Left ventricle myocardium superior (tissue), 1 donor: Measurements from ENCODE around the gene TPPP2. TPM values are rescaled to one million over a fixed set of nuclear protein-coding genes. Genes with fewer than 3 reads are reported as not detected.
"Not testable (repeated sequence)": the region's sequence is repeated elsewhere in the genome, so short reads cannot be mapped to it uniquely, and the experiment has no call there.

Experiments
- ATAC-seq: fragments of 200-7000 bp; cut with Tn5 transposase; one replicate; pipeline ENCODE4 v1.9.1; 2020; ENCODE audit warnings: mild to moderate bottlenecking, moderate library complexity
- DNase-seq: peaks from one replicate; pipeline ENCODE4 v3.0.0-alpha.2; 2020
- intact Hi-C: fragments of 100-400 bp; cut with micrococcal nuclease; formaldehyde crosslinking; loops from one replicate; pipeline ENCODE4 v1.11.0; 2022
- long read RNA-seq: library from polyadenylated mRNA; unstranded; transcript quantifications from one replicate; pipeline ENCODE4 v2.0.0, GENCODE V29; 2021
- total RNA-seq: library from RNA; stranded (reverse); fragmentation: NEBNext Ultra II Directional; extraction: Animal tissue kit (Norgen Biotek cat#: 25700); gene quantifications from one replicate; pipeline ENCODE4 v1.2.1, GENCODE V29; 2021
- donor health status: DM: no; HTN: yes; CAD: no; lungs with severe emphysema.

TPPP2 gene
- 1.2 TPM for total RNA-seq
- long read RNA-seq, partial matches to known transcripts: 0 of 1 reads
- long read RNA-seq, other reads (novel, unspliced or antisense): 1 of 1 reads

DNA sequence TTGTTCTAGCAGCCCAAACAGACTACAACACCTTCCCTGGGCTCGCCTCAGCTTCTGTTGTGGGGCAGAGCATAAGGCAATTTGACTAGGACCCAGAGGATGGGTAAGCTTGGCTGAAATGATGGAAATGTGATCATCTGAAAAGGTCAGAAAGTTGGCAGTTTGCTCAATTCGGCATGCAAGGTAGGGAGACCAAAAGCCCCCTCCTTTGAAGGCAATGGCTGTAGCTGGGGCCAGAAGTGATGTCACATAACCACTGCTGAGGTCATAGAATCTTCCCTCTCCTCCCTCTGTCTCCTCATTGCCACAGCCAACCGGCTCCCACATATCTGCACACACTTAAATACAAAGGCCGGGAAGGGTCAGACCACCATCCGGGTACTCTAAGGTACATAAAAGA lies at the start of gene TPPP2:
Gene TPPP2, plus strand, starts transcription at position 301 of the 400 bp plus-strand sequence. CDS start 365 bp downstream, outside the sequence.
- DNase-seq: no peak
- intact Hi-C loops: no loop called here
- ATAC-seq: no peak

DNA sequence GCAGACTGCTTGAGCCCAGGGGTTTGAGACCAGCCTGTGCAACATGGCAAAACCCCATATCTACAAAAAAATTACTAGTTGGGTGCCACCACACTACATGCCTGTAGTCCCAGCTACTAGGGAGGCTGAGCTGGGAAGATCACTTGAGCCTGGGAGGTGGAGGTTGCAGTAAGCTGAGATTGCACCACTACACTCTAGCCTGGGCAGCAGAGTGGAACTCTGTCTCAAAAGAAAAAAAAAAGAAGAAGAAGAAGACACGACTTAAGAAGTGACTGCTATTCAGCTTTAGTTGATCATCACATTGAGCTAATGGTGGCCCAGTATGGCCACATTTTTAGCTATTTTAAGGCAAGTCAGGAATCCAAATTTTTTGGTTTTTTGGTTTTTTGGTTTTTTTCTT lies 49.1 kb upstream of the TPPP2 start:
- no peak for DNase-seq
- no peak for ATAC-seq
- intact Hi-C loops: no loop called here

GRCh38 chr14:20982646-20983369 lies 47.2 kb upstream of the TPPP2 start:
- DNase-seq: no peak
- no peak for ATAC-seq
- intact Hi-C loops: no loop called here

- intact Hi-C loops, ATAC-seq, DNase-seq: not testable (repeated sequence)
Observed at GRCh38 chr14:20985650-20986049, 44.4 kb upstream of the TPPP2 start.

DNA sequence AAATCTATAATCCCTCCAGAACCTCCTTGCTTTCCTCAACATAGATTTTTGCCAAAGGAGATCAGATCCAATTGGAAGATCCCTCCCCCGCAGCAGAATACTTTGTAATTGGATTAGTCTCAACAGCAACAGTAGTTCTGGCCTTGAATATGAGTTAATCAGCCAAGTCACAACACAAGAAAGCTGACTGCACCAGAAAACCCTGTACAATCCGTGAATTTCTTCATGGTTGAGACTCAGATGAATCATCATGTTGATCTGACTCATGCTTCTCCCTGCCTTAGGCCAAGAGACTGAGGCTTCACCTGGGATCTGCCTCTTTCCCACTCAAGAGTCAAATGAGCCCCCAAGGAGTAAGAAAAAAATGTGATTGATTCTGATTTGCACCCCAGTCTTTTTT lies 43.2 kb upstream of the TPPP2 start:
- intact Hi-C loops: no loop called here
- ATAC-seq (peak; percentile 44), DNase-seq (no peak)

DNA sequence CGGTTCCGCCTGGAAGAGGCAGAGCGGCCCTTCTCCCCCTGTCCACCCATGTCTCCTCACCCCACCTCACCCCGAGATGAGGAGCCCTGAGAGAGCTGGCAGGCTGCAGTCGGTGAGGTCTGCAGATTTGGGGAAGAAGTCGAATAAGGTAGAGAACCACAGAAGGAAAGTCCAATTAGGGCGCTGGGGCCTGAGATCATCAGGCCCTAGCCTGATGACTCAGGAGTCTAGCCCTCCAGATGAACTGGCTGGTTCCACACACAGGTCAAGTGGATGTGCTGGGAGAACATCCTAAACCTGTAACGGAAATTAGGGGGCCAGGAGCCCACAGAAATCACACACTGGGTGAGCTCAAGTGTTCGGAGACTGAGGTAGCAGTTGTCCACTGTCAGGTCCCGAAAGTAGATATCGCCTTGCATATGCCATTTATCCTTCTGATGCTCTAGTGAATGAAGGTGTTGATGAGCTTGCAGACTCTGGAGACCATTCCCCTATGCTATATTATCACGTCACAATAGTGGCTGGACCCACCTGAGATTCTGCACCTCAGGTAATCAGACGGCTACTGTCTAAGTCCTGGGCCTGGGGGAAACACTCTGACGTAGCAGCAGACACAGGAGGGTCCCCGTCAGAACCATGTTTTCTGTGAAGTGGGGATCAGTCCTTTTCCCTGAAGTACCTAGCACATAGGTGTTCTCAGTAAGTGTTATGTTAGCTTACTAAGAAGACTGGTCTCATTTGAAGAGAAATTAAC lies 41.1 kb upstream of the TPPP2 start:
- ATAC-seq (no peak), DNase-seq (no peak)
- intact Hi-C loops: no loop called here

- intact Hi-C loops: no loop called here
- DNase-seq (no peak), ATAC-seq (no peak)
Observed at GRCh38 chr14:20989471-20989786, 40.6 kb upstream of the TPPP2 start.

DNA sequence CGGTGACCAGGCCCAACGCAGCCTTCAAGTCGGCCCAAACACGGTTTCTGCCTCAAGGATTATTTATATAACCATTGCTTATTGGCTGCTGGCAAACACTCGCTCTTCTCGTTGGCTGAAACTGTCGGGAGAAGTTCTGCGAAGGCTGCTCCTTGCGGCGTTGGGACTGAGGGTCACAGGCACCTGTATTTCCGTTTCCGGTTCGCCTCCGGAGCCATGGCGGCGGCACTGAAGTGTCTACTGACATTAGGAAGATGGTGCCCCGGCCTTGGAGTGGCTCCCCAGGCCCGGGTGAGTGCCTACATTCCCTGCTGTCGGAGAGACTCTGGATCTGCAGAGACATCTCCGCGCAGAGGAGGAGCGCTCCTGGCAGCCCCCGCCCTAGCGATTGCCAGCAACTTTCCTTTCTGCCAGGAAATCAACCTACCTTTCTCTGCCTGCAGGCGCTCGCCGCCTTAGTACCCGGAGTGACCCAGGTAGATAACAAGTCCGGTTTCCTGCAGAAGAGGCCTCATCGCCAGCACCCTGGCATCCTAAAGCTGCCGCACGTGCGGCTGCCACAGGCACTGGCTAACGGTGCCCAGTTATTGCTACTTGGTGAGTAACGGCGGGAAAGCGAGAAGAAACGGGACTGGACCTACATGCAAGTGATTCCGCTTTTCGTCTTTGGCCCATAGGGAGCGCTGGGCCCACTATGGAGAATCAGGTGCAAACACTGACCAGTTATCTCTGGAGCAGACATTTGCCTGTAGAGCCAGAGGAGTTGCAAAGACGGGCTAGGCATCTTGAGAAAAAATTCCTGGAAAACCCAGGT lies 40.0 kb upstream of the TPPP2 start, which contains the start of gene METTL17:
Gene METTL17, plus strand, starts transcription at position 194 of the 814 bp plus-strand sequence. Its CDS starts 23 bp downstream, at position 217.
- ATAC-seq (peak; percentile 95), DNase-seq (peak; percentile 91)
- intact Hi-C loops: no loop called here

- intact Hi-C loops: no loop called here
- DNase-seq (no peak), ATAC-seq (no peak)
Observed at GRCh38 chr14:20996521-20996920, 33.5 kb upstream of the TPPP2 start.

DNA sequence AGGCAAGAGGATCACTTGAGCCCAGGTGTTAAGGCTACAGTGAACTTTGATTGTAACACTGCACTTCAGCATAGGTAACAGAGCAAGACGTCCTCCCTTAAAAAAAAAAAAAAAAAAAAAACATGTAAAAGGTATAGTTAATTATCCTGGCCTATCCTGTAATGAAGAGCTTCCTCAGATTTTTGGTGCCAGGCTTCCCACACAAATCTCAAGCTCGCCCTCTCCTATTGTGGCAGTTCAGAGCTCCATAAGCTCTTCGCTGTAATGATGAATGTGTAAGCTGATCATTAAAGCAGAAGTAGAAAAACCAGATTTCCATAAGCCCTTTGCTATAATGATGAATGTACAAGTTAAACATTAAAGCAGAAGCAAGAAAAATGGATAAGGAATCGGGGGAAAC lies 32.9 kb upstream of the TPPP2 start:
- ATAC-seq (no peak), DNase-seq (no peak)
- intact Hi-C loops: no loop called here

DNA sequence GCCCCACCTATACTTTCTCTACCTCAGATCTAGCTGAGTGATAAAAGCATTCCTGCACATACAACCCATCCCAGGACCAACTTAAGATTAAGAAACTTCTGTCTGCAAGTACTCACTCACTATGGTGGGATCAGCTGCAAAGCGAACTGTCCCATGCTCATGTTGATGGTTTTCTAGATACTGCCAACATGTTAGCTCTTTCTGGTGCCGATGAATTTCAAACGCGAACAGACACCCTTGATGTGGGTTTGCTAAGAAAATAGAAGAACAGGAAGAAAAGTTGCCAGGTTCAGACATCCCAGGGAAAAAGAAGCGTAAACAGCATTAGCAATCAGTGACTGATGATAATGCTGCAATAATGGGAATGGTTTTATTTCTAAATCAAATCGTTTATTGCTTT lies 32.5 kb upstream of the TPPP2 start:
- DNase-seq (no peak), ATAC-seq (no peak)
- intact Hi-C loops: no loop called here

GRCh38 chr14:20998139-20998538 lies 31.9 kb upstream of the TPPP2 start:
- no peak for ATAC-seq
- intact Hi-C loops: no loop called here
- no peak for DNase-seq

- peak; percentile 66 for DNase-seq
- peak; percentile 70 for ATAC-seq
- intact Hi-C loops: no loop called here
Observed at GRCh38 chr14:20998674-20999366, 31.2 kb upstream of the TPPP2 start, which contains the start of gene SLC39A2. TSS of gene SLC39A2 (plus strand) at chr14:20999293. CDS start at chr14:20999447, 154 bp downstream.

GRCh38 chr14:20999591-20999990 lies 30.4 kb upstream of the TPPP2 start:
- no peak for ATAC-seq
- intact Hi-C loops: no loop called here
- DNase-seq: no peak

GRCh38 chr14:21001218-21001617 lies 28.8 kb upstream of the TPPP2 start:
- no peak for DNase-seq
- ATAC-seq: no peak
- intact Hi-C loops: no loop called here

GRCh38 chr14:21003788-21004346 lies 26.1 kb upstream of the TPPP2 start:
- peak; percentile 85 for ATAC-seq
- DNase-seq: peak; percentile 63
- intact Hi-C loops: no loop called here

DNA sequence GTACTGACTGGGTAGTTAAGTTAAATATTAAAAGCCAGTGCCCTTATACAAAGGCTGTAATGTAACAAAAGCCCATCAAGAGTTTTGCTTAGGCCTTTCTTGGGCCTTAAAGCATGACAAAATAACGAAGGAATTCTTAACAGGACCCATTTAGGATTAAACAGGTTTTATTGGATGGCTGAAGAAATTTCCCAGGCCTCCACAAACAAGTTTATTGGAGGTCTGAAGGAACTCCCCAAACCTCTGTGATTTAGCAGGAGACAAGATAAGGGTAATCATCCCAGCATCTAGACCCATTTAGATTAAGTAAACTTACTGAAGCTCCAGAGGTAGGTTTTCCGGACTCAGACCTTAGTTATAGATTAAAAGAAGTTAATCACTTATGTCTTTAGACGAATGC lies 20.3 kb upstream of the TPPP2 start:
- not testable (repeated sequence) for ATAC-seq, DNase-seq
- intact Hi-C loops: loop anchor here (10.0 kb wide), 1 partner anchor 65 kb away; the partner anchor contains the start of gene ARHGEF40

DNA sequence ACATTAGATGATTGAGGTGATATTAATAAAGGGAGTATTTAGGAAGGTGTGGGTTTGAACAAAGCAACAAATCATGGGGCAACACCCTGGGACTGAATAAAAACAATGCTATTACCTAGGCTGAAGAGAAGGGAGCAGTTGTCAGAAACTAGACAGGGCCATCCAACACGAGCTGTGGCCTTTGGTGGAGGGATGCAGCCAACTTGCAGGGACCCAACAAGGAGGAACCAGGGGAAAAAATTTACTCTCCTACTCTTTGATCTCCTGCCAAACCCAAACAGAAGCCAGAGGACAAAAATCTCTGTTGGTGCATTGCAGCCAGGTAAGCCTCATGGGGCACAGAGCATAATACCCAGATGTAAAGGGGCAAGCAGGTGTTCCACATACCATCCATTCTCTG lies 18.9 kb upstream of the TPPP2 start:
- intact Hi-C loops: loop anchor here (10.0 kb wide), 1 partner anchor 64 kb away; the partner anchor contains the start of gene ARHGEF40
- no peak for DNase-seq
- ATAC-seq: no peak
